ENCODE data around the gene LRRC4C. TPM values are rescaled to one million over a fixed set of nuclear protein-coding genes. Genes with fewer than 3 reads are reported as not detected.
A peak's percentile ranks its signal among the peaks of the same experiment; 100 is the strongest.

The LRRC4C gene
- total RNA-seq, 1 experiment from 2014 or later: 0.13 TPM

- H3T11ph ChIP-seq (ENCODE audit: low read length): no peak overlapping the region
- no peaks in the 10 kb centered on the region for H3K79me2 ChIP-seq (ENCODE audit: insufficient read depth, low read length)
- no peak overlapping the region for H2BK20ac ChIP-seq (ENCODE audit: low read depth, low read length, poor library complexity, severe bottlenecking)
- H3K23ac ChIP-seq (ENCODE audit: insufficient read length, low read depth, low read length): no peak overlapping the region
- no peak overlapping the region for H4K5ac ChIP-seq (ENCODE audit: insufficient read length, low read depth, low read length)
- WGBS (ENCODE audit: extremely low coverage, insufficient read length, low lambda C conversion rate): no CpG with 5 or more reads among the region's 10 CpGs
- no peak overlapping the region for H3K9ac ChIP-seq (ENCODE audit: extremely low read depth, insufficient read length, low read length)
- H3K27ac ChIP-seq (ENCODE audit: insufficient read length, low read depth, low read length): no peak overlapping the region
- no peak overlapping the region for H2AK5ac ChIP-seq (ENCODE audit: insufficient read length, low read length)
- H3K9me3 ChIP-seq (ENCODE audit: control insufficient read depth, low read depth, low read length): no peaks in the 10 kb centered on the region
- no peak overlapping the region for H2AFZ ChIP-seq (ENCODE audit: low read length)
- no peaks in the 10 kb centered on the region; a peak in 1 of 5 replicates for H3K9me3 Mint-ChIP-seq
- no peak overlapping the region for H4K91ac ChIP-seq (ENCODE audit: insufficient read length, low read depth, low read length)
- H2BK15ac ChIP-seq (ENCODE audit: low read depth, low read length): no peak overlapping the region
- no peak overlapping the region for H2BK120ac ChIP-seq (ENCODE audit: low read depth, low read length, poor library complexity, severe bottlenecking)
- no peaks in the 10 kb centered on the region for H3K27me3 ChIP-seq (ENCODE audit: insufficient read depth, low read length)
- H3K79me1 ChIP-seq (ENCODE audit: insufficient read depth, low read depth, low read length, poor library complexity, severe bottlenecking): no peaks in the 10 kb centered on the region
- no peak overlapping the region for H3K4me3 Mint-ChIP-seq
- H3K4me1 ChIP-seq (ENCODE audit: insufficient read depth, low read length): no peaks in the 10 kb centered on the region
- no peak overlapping the region for H2BK12ac ChIP-seq (ENCODE audit: insufficient read length, low read depth, low read length)
- H3K4me1 Mint-ChIP-seq: peaks cover 5% of the 10 kb centered on the region in 2 experiments; a peak in 3 of 4 replicates
- DNase-seq: peak; percentile 22
- H4K20me1 ChIP-seq (ENCODE audit: control insufficient read depth, insufficient read depth, insufficient read length): no peaks in the 10 kb centered on the region
- no peak overlapping the region for H3K27ac Mint-ChIP-seq
- no peak for TF ChIP-seq CTCF (conservative IDR thresholded peaks at IDR 0.05)
- H3K4ac ChIP-seq (ENCODE audit: low read depth, low read length): no peak overlapping the region
- no peak overlapping the region for H3K18ac ChIP-seq (ENCODE audit: insufficient read length, low read depth, low read length)
- no peaks in the 10 kb centered on the region for H3K27me3 Mint-ChIP-seq (ENCODE audit: low read depth)
- no peak overlapping the region for H3K56ac ChIP-seq (ENCODE audit: insufficient read length, low read depth, low read length)
- H3K36me3 Mint-ChIP-seq (ENCODE audit: insufficient read depth in 1 of 3, low read depth in 3 of 3): peaks cover 0 to 5% (median 0%) of the 10 kb centered on the region in 3 experiments; a peak in 3 of 7 replicates
- no peak overlapping the region for H4K8ac ChIP-seq (replicated peaks; ENCODE audit: insufficient read length, low read depth, low read length)
- peak overlapping the region; percentile 47; the same call in 1 of the 2 replicates for H3K14ac ChIP-seq (ENCODE audit: insufficient read depth, low read length)
- no peak overlapping the region for H3K4me2 ChIP-seq (ENCODE audit: insufficient read depth, insufficient read length, low read length)
- no peak overlapping the region for H2BK5ac ChIP-seq (ENCODE audit: insufficient read length, low read length)
- H3K23me2 ChIP-seq (ENCODE audit: insufficient read length, low read depth, low read length, poor library complexity, severe bottlenecking): no peaks in the 10 kb centered on the region
Observed at GRCh38 chr11:41245184-41245583, 214.3 kb downstream of the LRRC4C start.

Data from H9 (cell line).